Activated naive CD8-positive, alpha-beta T cell (primary cell): Measurements from ENCODE around the gene ARHGEF17.

Experiments used
- H3K27ac Mint-ChIP-seq: one replicate; pipeline ENCODE4 v1.8.0; 2021; ENCODE audit warnings: mixed read lengths
- H3K27me3 Mint-ChIP-seq: one replicate; pipeline ENCODE4 v1.8.0; 2021; ENCODE audit warnings: mixed read lengths
- H3K36me3 Mint-ChIP-seq: one replicate; pipeline ENCODE4 v1.8.0; 2021; ENCODE audit warnings: mixed read lengths
- H3K4me1 Mint-ChIP-seq: one replicate; pipeline ENCODE4 v1.8.0; 2021; ENCODE audit warnings: low read depth, mixed read lengths
- H3K4me3 Mint-ChIP-seq: one replicate; pipeline ENCODE4 v1.8.0; 2021; ENCODE audit warnings: mild to moderate bottlenecking, mixed read lengths
- H3K9me3 Mint-ChIP-seq: one replicate; pipeline ENCODE4 v1.8.0; 2021; ENCODE audit warnings: low read depth, mixed read lengths

The ARHGEF17 gene

DNA sequence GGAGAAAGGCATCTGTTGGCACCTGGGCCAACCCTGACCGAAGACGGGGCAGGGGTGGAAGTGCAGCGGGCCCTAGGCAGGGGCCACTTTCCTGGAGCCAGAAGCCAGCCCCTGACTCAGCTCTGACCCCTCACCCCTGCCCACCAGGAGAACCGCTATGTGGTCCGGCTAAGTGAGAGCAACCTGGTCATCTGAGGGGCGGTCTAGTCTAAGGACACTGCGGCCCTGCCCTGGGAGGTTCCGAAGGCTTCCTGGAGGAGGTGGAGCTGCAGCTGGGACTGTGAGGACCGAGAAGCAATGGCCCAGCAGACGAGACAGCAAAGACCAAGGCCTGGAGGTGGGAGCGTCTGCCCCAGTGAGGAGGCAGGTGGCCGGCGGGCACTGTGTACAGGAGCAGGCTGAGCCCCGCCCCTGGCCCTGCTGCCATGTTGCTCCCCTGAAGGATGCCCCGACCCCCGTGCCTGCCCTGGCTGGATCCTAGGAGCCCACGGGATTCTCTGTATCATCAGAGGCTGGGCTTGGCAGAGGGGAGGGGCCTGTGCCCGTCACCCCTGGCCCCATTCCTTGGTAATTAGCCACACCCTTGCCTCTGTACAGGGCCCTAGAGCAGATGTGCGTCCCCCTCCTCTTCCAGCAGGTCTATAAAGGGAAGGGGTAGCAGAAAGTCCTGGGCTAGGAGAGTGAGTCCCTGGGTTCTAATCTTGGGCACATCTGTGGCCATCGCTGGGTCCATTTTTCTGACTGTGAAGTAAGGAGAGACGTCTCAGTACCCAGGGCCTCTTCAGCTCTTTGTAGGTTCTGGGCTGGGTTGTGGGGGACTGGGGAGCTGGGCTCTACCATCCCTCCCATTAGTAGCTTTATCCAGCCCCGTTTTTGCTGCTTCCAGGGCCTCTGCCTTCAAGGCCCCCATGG is 87.5 kb downstream of the ARHGEF17 start:
- Mint-ChIP-seq H3K9me3 (no peaks in the 10 kb centered on the region), H3K27ac (no peak overlapping the region), H3K4me1 (no peaks in the 10 kb centered on the region), H3K36me3 (no peaks in the 10 kb centered on the region), H3K27me3 (no peaks in the 10 kb centered on the region), H3K4me3 (no peak overlapping the region)

DNA sequence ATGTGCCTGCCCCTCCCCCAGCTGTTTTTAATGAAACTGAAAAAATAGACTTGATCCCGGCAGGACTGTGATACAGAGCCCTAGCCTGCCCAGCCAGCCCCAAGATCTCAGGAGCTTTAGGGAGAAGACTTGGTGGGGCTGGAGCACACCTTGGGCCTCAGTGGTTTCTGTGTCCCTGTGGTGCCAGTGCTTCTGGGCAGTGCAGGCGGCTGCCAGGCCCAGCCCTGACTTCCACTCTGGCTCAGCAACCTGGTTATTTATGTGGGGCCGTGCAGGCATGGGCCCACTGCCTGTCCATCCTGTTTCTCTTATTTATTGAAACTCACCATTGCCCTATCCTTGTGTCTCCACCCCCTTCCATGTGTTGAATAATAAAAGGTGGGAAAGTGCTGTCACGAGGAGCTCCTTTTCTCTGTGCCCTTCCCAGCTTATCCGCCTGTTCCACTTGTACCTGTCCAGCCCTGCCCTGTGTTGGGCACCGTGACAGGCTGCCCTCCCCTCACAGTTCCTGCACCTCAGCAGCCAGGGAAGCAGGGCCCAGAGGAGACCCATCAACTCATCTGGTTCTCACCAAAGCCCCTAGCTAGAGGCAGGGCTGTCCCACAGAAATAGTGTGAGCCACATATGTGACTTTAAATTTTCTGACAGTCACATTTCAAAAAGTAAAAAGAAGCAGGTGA is 88.3 kb downstream of the ARHGEF17 start:
- no peaks in the 10 kb centered on the region for H3K36me3 Mint-ChIP-seq
- H3K4me3 Mint-ChIP-seq: no peak overlapping the region
- H3K4me1 Mint-ChIP-seq: no peaks in the 10 kb centered on the region
- no peaks in the 10 kb centered on the region for H3K27me3 Mint-ChIP-seq
- H3K9me3 Mint-ChIP-seq: no peaks in the 10 kb centered on the region
- H3K27ac Mint-ChIP-seq: no peak overlapping the region

DNA sequence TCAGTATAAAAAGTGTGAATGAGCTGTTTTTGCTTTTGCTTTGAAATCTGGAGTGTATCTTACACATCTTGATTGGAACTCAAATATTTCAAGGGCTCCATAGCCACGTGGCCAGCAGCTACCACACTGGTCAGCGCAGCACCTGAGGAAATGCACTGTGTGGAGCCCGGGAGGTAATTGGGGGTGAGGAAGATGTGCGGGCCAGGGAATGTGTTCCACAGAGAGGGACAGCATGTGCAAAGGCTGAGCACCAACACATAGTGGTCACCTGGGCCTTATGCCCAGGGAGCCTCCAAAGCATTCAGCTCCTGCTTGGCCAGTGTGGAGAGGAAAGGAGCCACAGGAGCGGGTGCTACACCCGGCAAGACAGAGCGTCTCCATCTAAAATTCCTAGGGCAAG is 88.9 kb downstream of the ARHGEF17 start:
- Mint-ChIP-seq H3K4me3 (no peak overlapping the region), H3K27me3 (no peaks in the 10 kb centered on the region), H3K36me3 (no peaks in the 10 kb centered on the region), H3K27ac (peak overlapping the region; percentile 34), H3K4me1 (no peaks in the 10 kb centered on the region), H3K9me3 (no peaks in the 10 kb centered on the region)

DNA sequence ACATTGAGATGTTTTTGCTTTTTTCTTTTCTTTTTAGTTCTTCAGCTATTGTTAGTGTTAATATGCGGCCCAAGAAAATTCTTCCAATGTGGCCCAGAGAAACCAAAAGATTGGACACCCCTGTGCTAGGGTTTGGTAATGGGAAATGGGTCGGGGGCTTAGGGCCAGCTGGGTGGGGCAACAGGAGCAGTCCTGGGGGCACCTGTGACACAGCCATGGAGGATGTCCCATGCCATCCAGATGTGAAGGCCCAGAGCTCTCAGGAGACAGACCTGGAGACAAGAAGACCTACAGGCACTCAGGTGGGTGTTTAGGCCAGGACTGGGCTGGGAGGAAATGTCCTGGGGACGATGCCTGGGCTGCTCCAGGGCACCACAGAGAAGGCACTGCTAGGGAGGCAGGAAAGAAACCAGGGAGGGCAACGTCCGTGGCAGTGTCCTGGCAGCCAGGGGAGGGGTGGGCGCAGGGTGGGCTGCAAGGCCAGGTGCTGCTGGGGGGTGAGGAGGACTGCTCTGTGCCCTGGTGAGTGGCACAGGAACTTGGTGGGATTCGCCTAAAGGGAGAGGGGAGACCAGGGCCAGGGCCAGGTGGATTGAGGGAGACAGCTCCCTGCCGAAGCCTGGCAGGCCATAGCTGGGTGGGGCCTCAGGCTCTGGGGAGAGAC is 89.5 kb downstream of the ARHGEF17 start:
- H3K4me3 Mint-ChIP-seq: no peak overlapping the region
- no peaks in the 10 kb centered on the region for H3K27me3 Mint-ChIP-seq
- H3K9me3 Mint-ChIP-seq: no peaks in the 10 kb centered on the region
- H3K4me1 Mint-ChIP-seq: no peaks in the 10 kb centered on the region
- no peak overlapping the region for H3K27ac Mint-ChIP-seq
- no peaks in the 10 kb centered on the region for H3K36me3 Mint-ChIP-seq

DNA sequence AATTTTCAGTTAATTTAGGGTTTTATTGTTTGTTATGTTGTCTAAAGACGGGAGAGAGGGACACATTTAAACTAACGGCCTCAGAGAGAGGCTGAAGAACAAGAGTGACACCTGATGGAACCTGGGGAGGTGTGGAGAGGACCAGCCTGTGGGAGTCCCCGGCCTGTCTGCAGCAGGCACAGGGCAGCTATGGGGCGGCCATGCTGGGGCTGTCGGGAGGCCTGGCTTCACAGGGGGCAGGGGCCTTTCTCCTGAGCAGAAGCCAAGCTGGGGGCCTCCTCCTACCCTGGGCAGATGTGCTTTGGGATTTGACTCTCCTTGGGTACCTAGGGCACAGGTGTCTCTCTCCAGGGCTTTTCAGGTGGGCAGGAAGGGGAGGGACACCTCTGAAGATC is 90.1 kb downstream of the ARHGEF17 start:
- H3K36me3 Mint-ChIP-seq: no peaks in the 10 kb centered on the region
- no peaks in the 10 kb centered on the region for H3K27me3 Mint-ChIP-seq
- no peak overlapping the region for H3K27ac Mint-ChIP-seq
- H3K4me1 Mint-ChIP-seq: no peaks in the 10 kb centered on the region
- H3K9me3 Mint-ChIP-seq: no peaks in the 10 kb centered on the region
- H3K4me3 Mint-ChIP-seq: no peak overlapping the region

DNA sequence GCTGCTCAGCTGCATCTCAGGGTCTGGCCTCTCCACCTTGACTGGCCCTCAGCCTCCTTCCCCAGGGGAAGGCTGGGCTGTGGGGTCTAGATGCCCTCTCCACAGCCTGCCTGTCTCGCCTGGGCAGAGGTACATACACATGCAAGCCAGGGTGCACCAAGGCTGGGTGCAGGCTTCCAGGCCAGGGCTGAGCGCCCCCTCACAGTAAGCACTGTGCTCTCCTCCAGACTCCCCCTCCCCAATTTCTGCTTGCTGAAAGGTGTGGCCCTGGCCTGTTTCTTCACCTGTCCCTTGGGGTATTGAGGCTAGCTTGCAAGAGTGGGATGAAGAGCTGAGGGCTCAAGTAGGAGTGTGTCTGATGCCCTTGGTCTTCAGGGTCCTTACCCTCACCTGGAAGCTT is 90.6 kb downstream of the ARHGEF17 start:
- Mint-ChIP-seq H3K4me3 (no peak overlapping the region), H3K27me3 (no peaks in the 10 kb centered on the region), H3K4me1 (no peaks in the 10 kb centered on the region)

DNA sequence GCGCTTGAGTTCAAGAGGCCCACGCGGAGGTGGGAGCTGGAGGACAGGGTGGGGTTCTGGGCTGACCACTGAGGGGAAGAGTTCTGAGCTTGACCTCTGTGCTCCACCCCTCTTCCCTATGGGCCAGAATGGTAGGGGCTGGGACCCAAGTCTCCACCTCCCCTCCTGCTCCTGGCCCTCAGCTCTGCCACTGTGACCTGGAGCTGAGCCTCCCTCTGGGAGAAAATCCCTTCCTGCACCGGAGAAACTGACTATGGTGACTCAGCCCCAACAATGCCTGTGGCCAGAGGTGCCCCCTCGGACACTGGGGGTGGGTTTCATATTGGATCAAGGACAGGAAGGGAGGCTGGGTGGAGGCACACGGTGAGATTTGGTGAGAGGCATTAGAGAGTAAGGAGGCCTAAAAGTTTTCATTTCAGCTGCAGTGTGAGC is 91.1 kb downstream of the ARHGEF17 start:
- Mint-ChIP-seq H3K4me1 (no peaks in the 10 kb centered on the region), H3K36me3 (no peaks in the 10 kb centered on the region), H3K4me3 (no peak overlapping the region), H3K9me3 (no peaks in the 10 kb centered on the region), H3K27me3 (no peaks in the 10 kb centered on the region), H3K27ac (peak overlapping the region; percentile 66)

More for the DNA sequence above, 90.6 kb downstream of the ARHGEF17 start:
- Mint-ChIP-seq H3K27ac (no peak overlapping the region), H3K9me3 (no peaks in the 10 kb centered on the region), H3K36me3 (no peaks in the 10 kb centered on the region)

DNA sequence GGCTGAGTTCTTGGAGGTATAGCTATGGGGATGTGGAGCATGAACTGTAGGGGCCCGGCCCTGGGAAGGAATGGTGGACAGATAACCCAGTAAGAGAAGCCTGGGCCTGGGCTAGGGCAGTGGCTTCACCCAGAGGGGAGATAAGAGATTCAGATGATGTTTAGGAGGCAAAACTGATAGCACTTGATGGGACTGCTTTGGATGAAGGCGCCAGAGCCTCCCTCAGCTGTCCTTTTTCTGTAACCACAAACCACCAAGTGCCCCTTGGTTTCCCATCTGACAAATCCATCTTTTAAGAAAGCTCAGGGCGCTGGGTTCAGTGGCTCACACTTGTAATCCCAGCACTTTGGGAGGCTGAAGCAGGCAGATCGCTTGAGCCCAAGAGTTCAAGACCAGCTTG is 91.6 kb downstream of the ARHGEF17 start:
- Mint-ChIP-seq H3K27me3 (no peaks in the 10 kb centered on the region), H3K27ac (peak overlapping the region; percentile 66), H3K9me3 (no peaks in the 10 kb centered on the region), H3K4me3 (no peak overlapping the region), H3K36me3 (no peaks in the 10 kb centered on the region), H3K4me1 (no peaks in the 10 kb centered on the region)

DNA sequence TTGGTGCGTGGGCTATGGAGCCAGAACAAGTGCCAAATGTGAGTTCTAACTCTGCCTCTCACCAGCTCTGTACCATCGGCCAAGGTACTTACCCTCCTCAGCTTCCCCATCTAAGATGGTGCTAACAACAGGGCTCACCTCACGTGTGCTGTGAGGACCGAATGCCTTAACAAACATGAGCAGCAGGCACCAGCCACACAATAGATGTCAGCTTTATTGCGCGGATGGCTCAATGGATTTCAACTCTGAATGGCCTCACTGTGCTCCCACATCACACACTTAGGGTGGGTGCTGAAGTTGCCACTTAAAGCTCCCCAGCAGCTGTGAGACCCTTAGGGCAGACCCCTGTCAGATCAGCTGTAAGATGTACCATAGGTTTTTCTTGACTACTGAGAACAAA is 92.2 kb downstream of the ARHGEF17 start:
- no peaks in the 10 kb centered on the region for H3K4me1 Mint-ChIP-seq
- H3K9me3 Mint-ChIP-seq: no peaks in the 10 kb centered on the region
- H3K36me3 Mint-ChIP-seq: no peaks in the 10 kb centered on the region
- H3K4me3 Mint-ChIP-seq: no peak overlapping the region
- H3K27me3 Mint-ChIP-seq: no peaks in the 10 kb centered on the region
- no peak overlapping the region for H3K27ac Mint-ChIP-seq

DNA sequence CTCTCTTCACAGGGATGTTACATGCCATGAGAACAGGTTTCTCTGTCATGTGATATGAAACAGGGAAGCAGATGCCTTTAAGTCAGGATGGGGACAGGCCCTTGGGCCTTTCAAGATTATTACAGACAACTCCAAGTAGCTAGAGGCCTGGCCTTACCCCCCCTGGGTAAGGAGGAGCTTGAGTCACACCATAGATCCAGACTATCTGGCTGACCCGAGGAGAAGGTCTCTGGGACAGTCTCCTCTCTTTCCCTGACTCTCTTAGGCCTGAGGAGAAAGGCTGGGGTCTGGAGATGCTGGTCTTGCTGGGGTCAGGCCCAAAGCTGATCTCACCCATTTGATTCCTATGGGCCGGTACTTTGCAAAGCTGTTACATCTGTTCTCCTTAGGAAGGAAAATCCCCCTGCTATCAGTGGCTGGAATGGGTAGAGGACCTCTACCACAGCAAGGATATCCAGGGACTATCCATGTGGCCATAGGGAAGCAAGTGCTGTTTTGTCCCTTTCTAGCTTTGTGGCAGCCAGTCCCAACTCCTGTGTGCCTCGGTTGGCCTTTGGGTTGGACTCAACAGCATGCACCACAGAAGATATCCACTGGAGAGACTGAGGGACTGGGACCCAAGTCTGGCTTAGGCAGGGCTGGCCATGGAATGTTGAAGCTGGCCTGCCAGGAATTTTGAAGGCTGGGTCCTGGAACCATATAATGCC is 93.3 kb downstream of the ARHGEF17 start:
- H3K4me3 Mint-ChIP-seq: no peak overlapping the region
- H3K27me3 Mint-ChIP-seq: no peaks in the 10 kb centered on the region
- H3K9me3 Mint-ChIP-seq: no peaks in the 10 kb centered on the region
- H3K36me3 Mint-ChIP-seq: no peaks in the 10 kb centered on the region
- H3K27ac Mint-ChIP-seq: peak overlapping the region; percentile 34
- no peaks in the 10 kb centered on the region for H3K4me1 Mint-ChIP-seq

DNA sequence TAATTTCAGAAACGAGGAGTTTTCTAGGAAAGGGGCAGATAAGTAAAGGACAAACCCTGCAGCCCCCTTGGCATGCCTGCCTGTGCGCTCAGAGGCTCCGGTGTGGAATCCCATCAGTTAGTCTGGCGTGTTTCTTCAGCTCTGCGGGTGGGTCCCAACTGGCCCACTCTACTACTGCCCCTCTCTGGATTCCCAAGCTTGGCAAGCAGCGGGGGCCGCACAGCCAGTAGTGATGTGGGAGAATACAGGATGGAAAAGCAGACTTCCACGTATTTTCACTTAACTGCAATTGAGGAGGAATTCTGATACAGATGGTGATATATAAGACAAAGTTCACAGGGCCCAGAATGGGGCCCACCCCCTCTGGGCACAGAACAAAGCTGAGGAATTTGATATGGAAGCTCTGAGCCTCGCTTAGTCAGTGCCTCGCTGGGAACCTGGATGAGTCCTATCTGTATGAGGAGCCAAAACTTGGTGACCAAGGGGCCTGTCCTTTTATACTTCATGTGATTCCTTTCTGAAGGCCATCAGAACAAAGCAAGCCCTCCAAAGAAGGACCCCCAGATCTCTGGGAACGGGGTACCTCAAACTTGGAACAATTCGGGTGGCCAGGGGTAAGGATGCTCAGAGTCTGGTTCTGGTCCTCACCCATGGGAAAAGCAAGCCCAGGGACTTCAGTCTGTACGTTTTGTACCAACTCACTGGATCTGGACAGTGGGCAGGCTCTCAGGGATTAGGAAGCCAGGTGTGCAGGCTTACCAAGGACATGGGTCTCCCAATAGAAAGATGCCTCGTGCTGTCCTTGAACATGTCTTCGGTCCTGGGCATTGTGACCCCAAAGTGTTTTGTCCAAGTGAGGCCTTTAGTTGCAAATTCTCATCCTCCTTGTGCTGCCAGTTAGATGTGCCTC is 94.1 kb downstream of the ARHGEF17 start:
- Mint-ChIP-seq H3K4me1 (no peaks in the 10 kb centered on the region), H3K27ac (no peak overlapping the region), H3K36me3 (no peaks in the 10 kb centered on the region), H3K9me3 (no peaks in the 10 kb centered on the region), H3K4me3 (no peak overlapping the region), H3K27me3 (no peaks in the 10 kb centered on the region)

DNA sequence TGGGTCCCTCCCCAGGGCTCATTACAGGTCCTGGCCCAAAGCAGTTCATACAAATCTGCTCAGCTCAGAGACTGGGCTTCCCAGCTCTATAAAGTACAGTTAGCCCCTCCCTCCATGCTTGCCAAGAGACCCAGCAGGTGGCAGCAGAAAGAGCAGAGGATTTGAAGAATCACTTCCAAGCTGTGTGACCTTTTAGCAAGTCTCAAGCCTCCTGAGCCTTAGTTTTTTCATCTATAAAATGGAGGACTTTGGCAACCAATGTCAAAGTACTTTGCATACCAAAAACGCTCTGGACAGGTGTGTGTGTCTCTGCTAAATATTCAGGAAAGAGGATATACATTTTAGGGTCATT is 94.7 kb downstream of the ARHGEF17 start:
- H3K9me3 Mint-ChIP-seq: no peaks in the 10 kb centered on the region
- H3K27ac Mint-ChIP-seq: no peak overlapping the region
- H3K36me3 Mint-ChIP-seq: no peaks in the 10 kb centered on the region
- no peaks in the 10 kb centered on the region for H3K4me1 Mint-ChIP-seq
- no peak overlapping the region for H3K4me3 Mint-ChIP-seq
- no peaks in the 10 kb centered on the region for H3K27me3 Mint-ChIP-seq

DNA sequence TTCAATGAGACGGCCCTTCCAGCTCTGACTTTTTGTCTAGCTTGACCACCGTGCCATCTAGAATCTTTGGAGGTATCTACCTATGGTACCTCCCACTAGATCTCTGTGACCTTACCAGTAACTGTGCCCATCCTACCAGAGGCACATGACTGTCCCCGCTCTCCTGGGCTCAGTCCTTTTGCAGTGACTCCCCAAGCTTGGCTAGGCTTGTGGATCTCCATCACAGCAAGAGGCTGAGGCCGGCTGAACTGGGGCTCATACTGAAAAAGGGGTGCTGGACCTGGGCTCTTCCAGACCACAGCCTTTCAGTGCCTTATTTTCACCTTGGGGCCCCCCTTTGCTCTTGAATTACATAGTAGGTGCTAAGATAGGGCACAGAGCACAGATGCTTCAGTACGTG is 95.5 kb downstream of the ARHGEF17 start:
- Mint-ChIP-seq H3K4me3 (no peak overlapping the region), H3K27me3 (no peaks in the 10 kb centered on the region), H3K36me3 (no peaks in the 10 kb centered on the region), H3K4me1 (no peaks in the 10 kb centered on the region), H3K27ac (no peak overlapping the region), H3K9me3 (no peaks in the 10 kb centered on the region)

DNA sequence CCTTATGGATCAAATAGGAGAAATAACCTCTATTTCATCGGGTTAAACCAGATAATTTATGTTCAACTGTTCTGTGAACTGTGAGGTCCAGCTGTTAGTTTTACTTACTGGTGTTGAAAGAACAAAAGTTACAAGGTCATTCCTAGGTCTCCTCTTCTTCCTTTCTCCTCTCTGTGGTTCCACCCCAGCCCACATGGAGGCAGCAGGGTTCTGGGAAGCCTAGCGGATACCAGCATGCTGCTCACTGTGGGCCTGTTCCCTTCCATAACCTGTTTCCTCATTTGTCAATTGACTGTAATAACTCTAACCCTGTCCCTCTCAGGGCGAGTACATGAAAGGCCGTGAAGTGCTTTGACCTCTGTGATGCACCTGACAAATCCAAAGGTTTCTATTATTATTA is 96.0 kb downstream of the ARHGEF17 start:
- Mint-ChIP-seq H3K27ac (peak overlapping the region; percentile 30), H3K27me3 (no peaks in the 10 kb centered on the region), H3K36me3 (peaks cover 3% of the 10 kb centered on the region), H3K4me1 (no peaks in the 10 kb centered on the region), H3K4me3 (no peak overlapping the region), H3K9me3 (no peaks in the 10 kb centered on the region)
